NK-92 (cell line): ENCODE data around the gene MYORG.
A peak's percentile ranks its signal among the peaks of the same experiment; 100 is the strongest.

Source experiments
- DNase-seq: peaks from one replicate; lab custom pipeline; 2025; ENCODE audit not compliant: unreplicated experiment; lab: John Stamatoyannopoulos, UW

The MYORG gene

DNA sequence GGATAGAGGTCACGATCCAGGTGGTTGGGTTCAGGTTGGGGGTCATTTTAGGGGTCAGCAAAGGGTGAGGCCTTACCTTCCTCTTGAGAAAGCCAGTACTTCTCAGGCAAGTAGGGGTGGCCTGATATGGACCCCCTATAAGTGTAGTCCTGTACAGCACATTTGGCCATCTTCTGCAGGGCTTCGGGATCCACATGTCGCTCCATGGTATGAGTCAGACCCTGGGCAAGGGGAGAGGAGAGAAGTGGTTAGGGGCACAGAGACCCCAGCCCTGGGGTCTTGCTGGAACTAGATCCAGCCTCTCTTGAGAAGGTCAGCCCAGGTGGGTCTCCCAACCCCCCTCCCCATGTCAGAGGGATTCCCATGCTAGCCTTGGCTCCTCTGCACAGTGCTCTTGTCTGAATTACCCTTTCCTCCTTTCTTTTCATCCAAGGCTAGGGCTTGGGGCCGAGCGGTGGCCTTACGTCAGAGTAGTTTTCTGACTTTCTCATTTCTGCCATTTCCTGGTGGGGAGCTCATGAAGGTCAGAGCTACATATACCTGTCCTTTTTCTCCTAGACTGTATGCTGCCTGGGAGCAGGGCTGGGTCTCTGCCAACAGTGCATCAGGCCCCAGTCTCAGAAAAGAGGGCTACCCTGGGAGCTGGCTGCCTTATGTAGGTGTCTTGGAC lies 9.0 kb upstream of the MYORG start:
- DNase-seq = no peak

GRCh38 chr9:34384368-34385165 lies 7.9 kb upstream of the MYORG start:
- no peak for DNase-seq

GRCh38 chr9:34383904-34384303 lies 7.2 kb upstream of the MYORG start:
- no peak for DNase-seq

- no peak for DNase-seq
These were observed 6.2 kb upstream of the MYORG start for GRCh38 chr9:34382879-34383278.

DNA sequence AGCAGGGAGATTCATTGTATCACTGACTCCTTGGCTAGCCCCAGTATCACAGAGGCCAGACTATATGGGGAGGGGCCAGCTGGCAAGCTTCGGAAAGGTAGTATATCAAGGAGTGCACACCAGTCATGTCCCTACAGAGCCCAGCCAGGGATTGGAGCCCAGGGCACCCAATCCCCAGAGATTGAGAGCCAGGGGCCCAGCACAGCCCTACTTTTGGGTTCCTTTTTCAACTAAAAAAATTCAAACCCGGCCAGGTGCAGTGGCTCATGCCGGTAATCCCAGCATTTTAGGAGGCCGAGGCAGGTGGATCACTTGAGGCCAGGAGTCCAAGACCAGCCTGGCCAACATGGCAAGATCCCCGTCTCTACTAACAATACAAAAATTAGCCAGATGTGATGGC lies 5.4 kb upstream of the MYORG start:
- DNase-seq = no peak

GRCh38 chr9:34381323-34381722 lies 4.6 kb upstream of the MYORG start:
- DNase-seq = no peak

GRCh38 chr9:34380511-34381315 lies 4.0 kb upstream of the MYORG start:
- DNase-seq = no peak

DNA sequence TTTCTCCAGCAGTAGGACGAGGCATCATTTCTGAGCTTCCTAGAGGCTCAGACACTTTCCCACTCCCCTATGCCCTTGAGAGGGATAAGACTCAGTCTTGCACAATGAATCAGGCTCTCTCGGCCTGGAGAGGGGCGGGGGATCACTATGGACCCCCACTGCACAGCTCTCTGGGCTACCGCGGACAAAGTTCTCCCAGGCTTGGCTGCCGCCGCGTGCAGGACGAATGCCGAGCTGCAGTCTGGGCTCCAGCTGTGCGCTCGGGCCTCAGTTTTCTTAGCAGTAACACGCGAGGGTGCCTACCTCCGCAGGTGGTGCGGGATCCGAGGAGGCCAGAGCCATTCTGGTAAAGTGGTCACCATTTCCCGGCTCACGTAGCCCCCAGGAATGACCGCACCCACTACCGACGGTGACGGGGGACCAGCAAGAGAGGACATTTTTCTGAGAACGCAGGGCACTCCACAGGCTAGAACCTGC lies 3.4 kb upstream of the MYORG start:
- DNase-seq = no peak

- peak; percentile 34 for DNase-seq
These were observed 2.8 kb upstream of the MYORG start for GRCh38 chr9:34379334-34380033.

- DNase-seq = no peak
These were observed 1.8 kb upstream of the MYORG start for GRCh38 chr9:34378376-34379060.

- DNase-seq = no peak
These were observed 677 bp upstream of the MYORG start for GRCh38 chr9:34377404-34377746.

GRCh38 chr9:34375901-34376595 lies 650 bp downstream of the MYORG start:
- DNase-seq = no peak

DNA sequence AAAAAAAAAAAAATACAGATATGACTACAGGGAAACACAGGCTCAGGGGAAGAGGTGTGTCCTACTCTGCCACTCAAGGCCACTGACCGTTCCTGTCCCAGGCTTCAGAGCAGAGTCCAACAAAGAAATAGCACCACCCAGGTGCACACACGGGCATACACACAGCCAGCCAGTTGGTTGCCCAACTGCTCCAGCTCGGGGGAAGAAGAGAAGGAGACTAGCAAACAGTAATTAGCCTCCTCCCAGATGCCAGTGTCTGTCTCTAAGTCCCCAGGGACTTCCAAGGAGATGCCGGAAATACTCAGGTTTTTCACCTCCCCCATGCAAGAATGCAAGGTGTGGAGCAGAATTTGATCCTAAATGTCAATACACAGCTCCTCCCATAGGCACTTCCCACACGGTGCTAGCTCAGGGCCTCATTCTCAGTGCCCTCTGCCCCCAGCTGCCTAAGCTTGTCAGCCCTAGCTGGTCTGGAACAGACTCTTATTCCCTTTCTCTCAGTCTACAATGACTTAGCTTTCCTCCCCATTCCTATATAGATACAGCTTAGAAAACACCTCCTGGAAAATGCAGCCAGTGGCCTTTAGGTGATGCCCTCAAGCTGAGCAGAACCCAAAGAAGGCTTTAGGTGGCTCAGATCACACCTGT lies 1.7 kb downstream of the MYORG start:
- DNase-seq = no peak

DNA sequence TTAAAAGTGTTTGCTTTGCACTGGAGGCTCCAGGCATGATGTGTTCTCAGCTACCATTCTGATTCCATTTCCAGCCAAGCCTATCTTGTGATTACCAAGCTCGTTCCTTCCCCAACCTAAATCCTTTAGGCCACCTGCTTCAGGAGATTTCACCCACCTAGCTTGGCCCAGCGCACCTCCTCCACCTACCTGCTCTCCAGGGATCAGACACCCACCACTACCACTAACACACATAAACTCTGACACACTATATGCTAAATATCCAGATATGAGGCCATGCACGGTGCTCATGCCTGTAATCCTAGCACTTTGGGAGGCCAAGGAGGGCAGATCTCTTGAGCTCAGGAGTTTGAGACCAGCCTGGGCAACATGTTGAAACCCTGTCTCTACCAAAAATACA lies 2.4 kb downstream of the MYORG start:
- no peak for DNase-seq

- no peak for DNase-seq
These were observed 2.9 kb downstream of the MYORG start for GRCh38 chr9:34373749-34374148.

DNA sequence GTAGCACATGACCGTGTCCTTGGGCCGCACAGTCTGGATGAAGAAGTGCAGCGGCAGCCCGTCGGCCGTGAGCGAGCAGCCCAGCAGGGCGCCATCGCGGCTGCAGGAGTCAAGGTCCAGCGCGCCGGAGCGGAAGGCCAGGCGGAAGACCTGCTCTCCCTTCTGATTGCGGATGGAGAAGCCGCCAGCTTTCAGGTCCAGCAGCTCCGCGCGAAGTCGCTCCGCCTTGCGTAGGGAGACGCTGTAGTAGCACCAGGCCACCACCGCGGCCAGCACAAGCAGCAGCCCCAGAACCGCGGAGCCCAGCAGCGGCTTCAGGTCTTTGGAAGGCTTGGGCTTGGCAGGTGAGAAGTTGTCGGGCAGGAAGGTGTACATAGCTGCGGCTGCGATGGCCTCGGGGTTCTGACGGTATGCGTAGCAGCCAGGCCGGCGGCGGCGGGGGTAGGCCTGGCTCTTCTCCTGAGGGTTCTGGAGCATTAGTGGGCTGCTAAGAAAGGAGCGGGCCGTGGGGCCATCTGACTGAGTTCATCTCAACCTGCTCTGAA lies 4.2 kb downstream of the MYORG start:
- DNase-seq = no peak

- DNase-seq = no peak
These were observed 4.7 kb downstream of the MYORG start for GRCh38 chr9:34371886-34372466.

DNA sequence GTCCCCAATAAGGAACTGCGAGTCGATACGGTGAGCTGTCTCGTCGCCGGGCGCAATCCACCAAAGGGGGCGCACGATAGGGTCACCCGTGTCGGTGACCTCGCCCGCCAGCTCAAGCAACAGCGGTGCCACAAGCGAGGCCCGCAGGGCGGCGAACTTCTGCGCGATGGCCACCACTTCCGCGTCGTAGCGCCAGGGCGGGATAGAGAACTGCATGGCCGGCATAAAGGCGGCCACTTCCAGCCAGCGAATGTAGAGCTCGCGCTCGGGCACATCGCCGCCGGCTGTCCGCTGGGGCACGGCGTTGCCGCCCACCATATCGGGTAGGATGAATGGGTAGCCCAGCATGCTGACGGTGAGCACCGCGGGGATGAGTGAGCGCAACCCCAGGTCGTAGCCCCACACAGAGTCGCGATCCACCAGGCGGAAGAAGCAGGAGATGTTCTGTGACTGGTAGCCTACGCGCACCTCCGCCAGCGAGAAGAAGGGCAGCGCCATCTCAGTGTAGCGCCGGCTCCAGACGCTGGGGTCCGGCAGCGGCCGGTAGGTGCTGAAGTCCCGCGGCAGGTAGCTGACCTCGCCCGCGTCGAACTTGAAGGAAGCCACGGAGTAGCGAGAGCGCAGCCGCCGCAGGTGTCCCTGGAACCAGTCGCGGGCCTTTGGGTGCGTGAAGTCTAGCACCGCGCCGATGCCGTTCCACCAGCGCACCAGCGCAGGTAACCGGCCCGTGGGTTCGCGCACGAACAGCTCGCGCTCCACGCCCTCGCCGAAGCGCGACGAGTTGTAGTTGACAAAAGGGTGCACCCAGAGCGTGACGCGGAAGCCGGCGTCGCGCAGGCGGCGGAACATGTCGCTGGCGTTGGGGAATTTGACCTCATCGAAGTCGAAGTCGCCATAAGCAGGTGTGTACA lies 5.5 kb downstream of the MYORG start:
- no peak for DNase-seq
